Keratinocyte (primary cell): Measurements from ENCODE around the gene POP7. TPM values are rescaled to one million over a fixed set of nuclear protein-coding genes. Genes with fewer than 3 reads are reported as not detected.
"Not testable (repeated sequence)": the region's sequence is repeated elsewhere in the genome, so short reads cannot be mapped to it uniquely, and the experiment has no call there.

ENCODE experiments used
- DNase-seq: peaks from one replicate; pipeline ENCODE4 v3.0.0-alpha.2; 2011; ENCODE audit warnings: low read depth, missing footprints, low spot score
- FAIRE-seq: peaks from 2 replicates; lab custom pipeline; 2011; peaks lifted over from hg19 to GRCh38; lab: Jason Lieb, UNC
- H2AFZ ChIP-seq: 2 replicates; pipeline ENCODE4 v1.6.0; 2012; ENCODE audit warnings: low read length, control low read depth, inconsistent platforms; ENCODE audit not compliant: control insufficient read depth
- H3K27ac ChIP-seq: 2 replicates; pipeline ENCODE4 v1.5.1; 2011; ENCODE audit warnings: low read length; ENCODE audit not compliant: control insufficient read depth, insufficient read depth
- H3K27me3 ChIP-seq: 3 replicates; pipeline ENCODE4 v1.6.0; 2011; ENCODE audit warnings: low read length; ENCODE audit not compliant: control insufficient read depth, insufficient read depth; ENCODE audit errors: extremely low read depth
- H3K36me3 ChIP-seq, 2 experiments: 2 replicates in 1 of 2; 3 replicates in 1 of 2; pipeline ENCODE4 v1.5.1; 2011; ENCODE audit warnings: low read length in 2 of 2, mild to moderate bottlenecking in 1 of 2; ENCODE audit not compliant: control insufficient read depth in 2 of 2, insufficient read depth in 2 of 2; ENCODE audit errors: extremely low read depth in 1 of 2
- H3K4me1 ChIP-seq: 3 replicates; pipeline ENCODE4 v1.5.1; 2011; ENCODE audit warnings: low read length; ENCODE audit not compliant: control insufficient read depth, insufficient read depth; ENCODE audit errors: extremely low read depth
- H3K4me2 ChIP-seq: 3 replicates; pipeline ENCODE4 v1.6.0; 2011; ENCODE audit warnings: low read depth, low read length; ENCODE audit not compliant: control insufficient read depth, insufficient read depth; ENCODE audit errors: extremely low read depth
- H3K4me3 ChIP-seq, 3 experiments: fragments of 200-600 bp in 1 of 3; sonication (generic) in 1 of 3; 2 replicates in 2 of 3; 3 replicates in 1 of 3; pipeline ENCODE4 v1.5.1; 2011 to 2016; ENCODE audit warnings: low read length in 3 of 3, mild to moderate bottlenecking in 3 of 3, control low read depth in 2 of 3, inconsistent platforms in 1 of 3, low read depth in 1 of 3, mixed read lengths in 1 of 3, mixed run types in 1 of 3, moderate library complexity in 1 of 3; ENCODE audit not compliant: control insufficient read depth in 2 of 3, insufficient read depth in 2 of 3; ENCODE audit errors: extremely low read depth in 1 of 3
- H3K79me2 ChIP-seq: 2 replicates; pipeline ENCODE4 v1.6.0; 2012; ENCODE audit warnings: low read length; ENCODE audit not compliant: control insufficient read depth, insufficient read depth
- H3K9ac ChIP-seq: 3 replicates; pipeline ENCODE4 v1.6.0; 2011; ENCODE audit warnings: low read length; ENCODE audit not compliant: control insufficient read depth, insufficient read depth; ENCODE audit errors: extremely low read depth
- H3K9me1 ChIP-seq: 3 replicates; pipeline ENCODE4 v1.6.0; 2011; ENCODE audit warnings: low read length; ENCODE audit not compliant: control insufficient read depth, insufficient read depth; ENCODE audit errors: extremely low read depth
- H3K9me3 ChIP-seq: 2 replicates; pipeline ENCODE4 v1.5.1; 2012; ENCODE audit warnings: low read depth, low read length; ENCODE audit not compliant: control insufficient read depth
- H4K20me1 ChIP-seq: 3 replicates; pipeline ENCODE4 v1.6.0; 2011; ENCODE audit warnings: low read length; ENCODE audit not compliant: control insufficient read depth, insufficient read depth; ENCODE audit errors: extremely low read depth
- CTCF ChIP-seq, 3 experiments: IDR thresholded peaks in 1 of 3; conservative IDR thresholded peaks in 1 of 3; optimal IDR thresholded peaks in 1 of 3; 2 replicates in 2 of 3; 3 replicates in 1 of 3; pipeline versions ENCODE3 to v1.5.1; 2011; ENCODE audit warnings: low read length in 3 of 3, mild to moderate bottlenecking in 3 of 3, moderate library complexity in 2 of 3, control low read depth in 1 of 3, inconsistent platforms in 1 of 3; ENCODE audit not compliant: insufficient read depth in 2 of 3; ENCODE audit errors: extremely low read depth in 1 of 3
- EZH2 ChIP-seq: IDR thresholded peaks from one replicate; pipeline ENCODE4 v1.6.1; 2012; ENCODE audit warnings: inconsistent platforms, mild to moderate bottlenecking, low read length, moderate library complexity
- dilution Hi-C: fragments of 300-500 bp; cut with MboI; formaldehyde crosslinking; loops from one replicate; pipeline ENCODE4 v1.7.0; 2020; ENCODE audit warnings: low sequenced_read_pairs; ENCODE audit not compliant: extremely low pct_ligation_motif_present
- polyA plus RNA-seq, 5 experiments: library from polyadenylated mRNA; depleted of rRNA in 3 of 5; stranded (reverse) in 3 of 5; stranded (forward) in 1 of 5; unstranded in 1 of 5; fragments of >200 nt; gene quantifications; 1 replicate in 1 of 5; 2 replicates in 3 of 5; 3 replicates in 1 of 5; pipeline versions ENCODE4 v1.2.1 to v1.2.3, GENCODE V29; 2011 to 2012; ENCODE audit warnings: missing spikeins in 2 of 5, low read depth in 1 of 5, low replicate concordance in 1 of 5

Gene POP7
- polyA plus RNA-seq, 1 donor (not counting 4 experiments of a cell fraction or from before 2014, with no cell fraction given), result 37.8 TPM

DNA sequence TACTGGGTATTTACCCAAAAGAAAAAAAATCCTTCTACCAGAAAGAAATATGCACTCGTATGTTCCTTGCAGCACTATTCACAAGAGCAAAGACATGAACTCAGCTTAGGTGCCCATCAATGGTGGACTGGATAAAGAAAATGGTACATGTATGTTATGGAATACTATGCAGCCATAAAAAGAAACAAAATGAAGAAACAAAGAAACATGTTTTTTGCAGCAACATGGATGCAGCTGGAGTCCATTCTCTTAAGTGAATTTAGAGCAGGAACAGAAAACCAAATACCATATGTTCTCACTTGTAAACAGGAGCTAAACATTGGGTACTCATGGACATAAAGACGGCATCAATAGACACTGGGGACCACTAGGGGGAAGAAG is 37.9 kb upstream of the POP7 start:
- no peaks in the 10 kb centered on the region for H3K9me1 ChIP-seq
- TF ChIP-seq EZH2, result no peak
- TF ChIP-seq CTCF (optimal IDR thresholded peaks at IDR 0.05 in 1 of 3, IDR thresholded peaks at IDR 0.05 in 1 of 3, conservative IDR thresholded peaks at IDR 0.05 in 1 of 3; ENCODE audit: extremely low read depth in 1 of 3, insufficient read depth in 2 of 3, low read length in 3 of 3), result no peak
- H3K4me2 ChIP-seq, result no peak overlapping the region
- FAIRE-seq, result no peak
- no peaks in the 10 kb centered on the region for H3K27me3 ChIP-seq
- H3K79me2 ChIP-seq, result no peaks in the 10 kb centered on the region
- H3K36me3 ChIP-seq, result no peaks in the 10 kb centered on the region
- DNase-seq, result no peak
- H3K9ac ChIP-seq, result no peak overlapping the region
- H3K9me3 ChIP-seq, result no peaks in the 10 kb centered on the region
- dilution Hi-C loops, result no loop called here
- H4K20me1 ChIP-seq, result no peaks in the 10 kb centered on the region
- no peak overlapping the region for H3K4me3 ChIP-seq
- H3K27ac ChIP-seq, result no peak overlapping the region
- no peak overlapping the region for H2AFZ ChIP-seq
- no peaks in the 10 kb centered on the region for H3K4me1 ChIP-seq

DNA sequence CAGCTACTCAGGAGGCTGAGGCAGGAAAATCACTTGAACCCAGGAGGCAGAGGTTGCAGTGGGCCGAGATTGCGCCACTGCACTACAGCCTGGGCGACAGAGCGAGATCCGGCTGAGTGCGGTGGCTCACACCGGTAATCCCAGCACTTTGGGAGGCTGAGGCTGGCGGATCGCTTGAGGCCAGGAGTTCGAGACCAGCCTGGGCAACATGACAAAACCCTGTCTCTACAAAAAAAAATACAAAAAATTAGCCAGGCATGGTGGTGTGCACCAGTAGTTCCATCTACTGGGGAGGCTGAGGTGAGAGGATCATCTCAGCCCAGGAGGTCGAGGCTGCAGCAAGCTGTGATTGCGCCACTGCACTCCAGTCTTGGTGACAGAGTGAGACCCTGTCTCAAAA is 36.8 kb upstream of the POP7 start:
- H3K9me1 ChIP-seq, H3K4me3 ChIP-seq, FAIRE-seq, H3K36me3 ChIP-seq, DNase-seq, H3K9me3 ChIP-seq, H3K79me2 ChIP-seq, H4K20me1 ChIP-seq, H3K27ac ChIP-seq, H3K4me2 ChIP-seq, H2AFZ ChIP-seq, H3K9ac ChIP-seq, H3K27me3 ChIP-seq, H3K4me1 ChIP-seq, dilution Hi-C loops: not testable (repeated sequence)

DNA sequence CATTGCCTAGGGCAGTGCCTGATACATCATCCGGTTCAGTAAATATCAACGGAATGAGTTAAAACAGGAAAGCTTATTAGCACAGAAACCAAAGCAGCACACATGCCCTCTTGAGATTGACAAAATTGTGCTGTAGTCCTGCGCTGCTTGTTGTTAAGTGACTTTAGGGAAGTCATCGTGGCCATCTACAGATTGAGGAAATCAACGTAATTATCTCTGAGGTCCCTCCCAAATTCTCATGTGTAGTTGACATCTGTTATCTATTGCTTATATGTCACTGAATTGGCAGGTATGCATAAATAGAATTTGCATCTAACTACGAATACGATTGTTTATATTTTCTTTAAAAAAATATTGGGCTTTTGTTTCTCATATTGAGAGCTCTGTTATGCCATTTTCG is 35.8 kb upstream of the POP7 start:
- TF ChIP-seq EZH2, result no peak
- TF ChIP-seq CTCF (optimal IDR thresholded peaks at IDR 0.05 in 1 of 3, IDR thresholded peaks at IDR 0.05 in 1 of 3, conservative IDR thresholded peaks at IDR 0.05 in 1 of 3; ENCODE audit: extremely low read depth in 1 of 3, insufficient read depth in 2 of 3, low read length in 3 of 3), result no peak
- no peak overlapping the region for H3K4me3 ChIP-seq
- FAIRE-seq (no peak), DNase-seq (no peak)
- H4K20me1 ChIP-seq, result no peaks in the 10 kb centered on the region
- no peak overlapping the region for H2AFZ ChIP-seq
- dilution Hi-C loops, result no loop called here
- no peak overlapping the region for H3K9ac ChIP-seq
- no peaks in the 10 kb centered on the region for H3K4me1 ChIP-seq
- H3K4me2 ChIP-seq, result no peak overlapping the region
- peaks cover 12% of the 10 kb centered on the region for H3K79me2 ChIP-seq
- no peak overlapping the region for H3K27ac ChIP-seq
- no peaks in the 10 kb centered on the region for H3K9me1 ChIP-seq
- no peaks in the 10 kb centered on the region for H3K36me3 ChIP-seq
- no peaks in the 10 kb centered on the region for H3K9me3 ChIP-seq
- H3K27me3 ChIP-seq, result no peaks in the 10 kb centered on the region
